Mesothelial cell of epicardium (in vitro differentiated cells): ENCODE data around the gene CELF1. TPM values are rescaled to one million over a fixed set of nuclear protein-coding genes. Genes with fewer than 3 reads are reported as not detected.

ENCODE experiments used
- DNase-seq, 2 experiments: peaks; one replicate each; pipeline ENCODE4 v3.0.0; 2021; ENCODE audit warnings: low spot score in 2 of 2; ENCODE audit not compliant: unreplicated experiment in 2 of 2
- H3K27ac Mint-ChIP-seq: 2 replicates; pipeline ENCODE4 v1.8.0; 2021; ENCODE audit warnings: mixed read lengths
- H3K27me3 Mint-ChIP-seq: 2 replicates; pipeline ENCODE4 v1.8.0; 2021; ENCODE audit warnings: low read depth, mixed read lengths
- H3K36me3 Mint-ChIP-seq: 2 replicates; pipeline ENCODE4 v1.8.0; 2021; ENCODE audit warnings: mixed read lengths
- H3K4me1 Mint-ChIP-seq: 2 replicates; pipeline ENCODE4 v1.8.0; 2021; ENCODE audit warnings: mixed read lengths
- H3K4me3 Mint-ChIP-seq: 2 replicates; pipeline ENCODE4 v1.8.0; 2021; ENCODE audit warnings: mild to moderate bottlenecking, moderate library complexity, mixed read lengths
- H3K9me3 Mint-ChIP-seq: 2 replicates; pipeline ENCODE4 v1.8.0; 2021; ENCODE audit warnings: mixed read lengths
- total RNA-seq: library from RNA; stranded (reverse); gene quantifications from 3 replicates; pipeline ENCODE4 v1.2.1, GENCODE V29; 2021
- TF ChIP-seq, protein P1 (sequence below): fragments of 200-600 bp; sonication (generic); IDR thresholded peaks from one replicate; pipeline ENCODE4 v1.5.0; 2021; ENCODE audit warnings: antibody characterized with exemption; ENCODE audit not compliant: unreplicated experiment

The CELF1 gene
- total RNA-seq, 1 donor from 2014 or later: 123 TPM

DNA sequence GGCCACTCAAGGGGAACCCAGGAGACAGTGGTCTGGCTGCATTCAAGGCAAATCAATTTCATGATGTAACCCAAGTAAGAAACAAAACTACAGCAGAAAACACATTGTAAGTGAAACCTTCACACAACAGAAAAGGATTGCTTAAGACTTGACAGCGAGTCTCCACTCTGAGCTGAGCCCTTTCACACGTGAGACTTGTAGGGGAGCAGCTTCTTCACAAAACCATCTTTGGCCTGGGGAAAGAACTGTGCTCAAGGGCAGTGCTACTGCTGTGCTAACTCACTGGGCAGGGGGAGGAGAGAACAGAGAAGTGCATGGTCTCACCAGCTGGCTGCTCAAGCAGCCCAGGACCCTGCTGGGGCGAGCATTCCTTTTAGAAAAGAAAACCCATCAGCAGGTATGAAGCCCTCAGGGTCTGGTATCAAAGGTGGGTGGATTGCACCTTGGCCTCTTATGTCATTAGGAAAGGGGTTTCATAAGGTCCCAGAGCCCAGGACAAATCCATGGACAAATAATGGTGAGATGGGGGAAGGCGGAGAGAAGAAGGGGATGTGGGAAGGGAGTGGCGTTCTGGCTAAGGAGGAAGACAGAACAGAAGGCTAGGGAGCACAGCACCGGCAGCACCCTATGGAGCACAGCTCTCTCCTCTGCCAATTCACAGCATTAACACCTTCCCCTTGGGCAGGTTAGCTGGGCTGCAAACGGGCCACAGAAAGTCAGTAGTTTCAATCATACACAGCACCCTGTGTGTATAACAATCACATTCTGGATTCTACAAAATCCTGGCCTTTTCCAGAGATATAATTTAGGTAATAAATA, 83.4 kb downstream of the CELF1 start:
- no peak for DNase-seq
- Mint-ChIP-seq H3K27ac (peak overlapping the region; percentile 36), H3K36me3 (peaks cover 26% of the 10 kb centered on the region), H3K27me3 (no peaks in the 10 kb centered on the region), H3K9me3 (no peaks in the 10 kb centered on the region), H3K4me1 (no peaks in the 10 kb centered on the region), H3K4me3 (no peak overlapping the region)
- TF ChIP-seq, protein P1, sequence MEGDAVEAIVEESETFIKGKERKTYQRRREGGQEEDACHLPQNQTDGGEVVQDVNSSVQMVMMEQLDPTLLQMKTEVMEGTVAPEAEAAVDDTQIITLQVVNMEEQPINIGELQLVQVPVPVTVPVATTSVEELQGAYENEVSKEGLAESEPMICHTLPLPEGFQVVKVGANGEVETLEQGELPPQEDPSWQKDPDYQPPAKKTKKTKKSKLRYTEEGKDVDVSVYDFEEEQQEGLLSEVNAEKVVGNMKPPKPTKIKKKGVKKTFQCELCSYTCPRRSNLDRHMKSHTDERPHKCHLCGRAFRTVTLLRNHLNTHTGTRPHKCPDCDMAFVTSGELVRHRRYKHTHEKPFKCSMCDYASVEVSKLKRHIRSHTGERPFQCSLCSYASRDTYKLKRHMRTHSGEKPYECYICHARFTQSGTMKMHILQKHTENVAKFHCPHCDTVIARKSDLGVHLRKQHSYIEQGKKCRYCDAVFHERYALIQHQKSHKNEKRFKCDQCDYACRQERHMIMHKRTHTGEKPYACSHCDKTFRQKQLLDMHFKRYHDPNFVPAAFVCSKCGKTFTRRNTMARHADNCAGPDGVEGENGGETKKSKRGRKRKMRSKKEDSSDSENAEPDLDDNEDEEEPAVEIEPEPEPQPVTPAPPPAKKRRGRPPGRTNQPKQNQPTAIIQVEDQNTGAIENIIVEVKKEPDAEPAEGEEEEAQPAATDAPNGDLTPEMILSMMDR: no peak

DNA sequence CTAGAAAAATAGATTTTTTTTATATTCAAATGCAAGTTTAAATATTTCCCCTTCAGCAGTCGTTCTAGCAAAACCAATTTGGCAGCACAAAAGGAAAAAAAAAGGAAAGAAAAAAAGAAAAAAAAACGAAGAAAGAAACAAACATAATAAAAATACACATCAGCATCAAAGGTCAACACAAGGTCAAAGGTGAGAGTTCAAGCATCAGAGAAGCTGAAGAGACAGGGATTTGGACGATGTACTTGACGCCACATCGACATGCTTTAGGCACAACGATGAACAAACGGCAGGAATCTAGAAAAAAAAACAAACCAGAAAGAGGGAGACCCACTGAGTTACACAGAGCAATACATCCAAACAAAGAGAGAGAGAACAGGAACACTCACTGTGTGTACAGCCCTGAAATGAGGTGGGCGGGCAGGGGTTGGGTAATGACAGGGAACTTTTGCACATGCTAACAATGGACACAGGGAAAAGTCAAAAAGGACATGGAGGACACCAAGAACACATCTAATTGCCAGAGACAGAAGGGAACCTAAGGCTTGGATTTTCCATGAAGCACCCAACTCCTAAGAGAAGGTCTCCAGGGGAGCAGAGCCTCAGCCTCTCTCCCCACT, 84.2 kb downstream of the CELF1 start:
- Mint-ChIP-seq H3K4me1 (no peaks in the 10 kb centered on the region), H3K27ac (no peak overlapping the region), H3K27me3 (no peaks in the 10 kb centered on the region), H3K9me3 (no peaks in the 10 kb centered on the region), H3K4me3 (no peak overlapping the region), H3K36me3 (peaks cover 22% of the 10 kb centered on the region)
- TF ChIP-seq, protein P1: no peak
- no peak for DNase-seq

DNA sequence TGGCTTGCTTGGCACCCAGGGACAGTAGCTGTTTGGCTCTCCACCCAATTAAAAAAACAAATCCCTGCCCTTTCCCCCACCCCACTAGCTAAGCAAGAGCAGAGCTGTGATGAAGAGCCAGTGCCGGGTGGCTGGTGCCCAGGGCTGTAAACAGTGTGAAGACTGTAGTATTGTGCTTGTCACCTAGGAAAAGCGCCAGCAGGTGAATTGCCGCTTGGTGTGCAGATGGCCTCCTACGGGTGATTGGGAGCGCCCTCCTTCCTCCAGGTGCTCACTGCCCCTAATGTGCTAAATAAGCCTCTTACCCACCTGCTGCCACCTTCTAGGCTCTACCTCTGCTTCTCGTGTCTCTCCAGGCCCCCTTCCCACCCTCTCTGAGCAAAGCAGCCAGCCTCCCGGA, 85.6 kb downstream of the CELF1 start:
- H3K27me3 Mint-ChIP-seq: no peaks in the 10 kb centered on the region
- no peak overlapping the region for H3K4me3 Mint-ChIP-seq
- DNase-seq: no peak
- peaks cover 12% of the 10 kb centered on the region for H3K36me3 Mint-ChIP-seq
- TF ChIP-seq, protein P1: no peak
- H3K4me1 Mint-ChIP-seq: no peaks in the 10 kb centered on the region
- H3K9me3 Mint-ChIP-seq: no peaks in the 10 kb centered on the region
- peak overlapping the region; percentile 18 for H3K27ac Mint-ChIP-seq

DNA sequence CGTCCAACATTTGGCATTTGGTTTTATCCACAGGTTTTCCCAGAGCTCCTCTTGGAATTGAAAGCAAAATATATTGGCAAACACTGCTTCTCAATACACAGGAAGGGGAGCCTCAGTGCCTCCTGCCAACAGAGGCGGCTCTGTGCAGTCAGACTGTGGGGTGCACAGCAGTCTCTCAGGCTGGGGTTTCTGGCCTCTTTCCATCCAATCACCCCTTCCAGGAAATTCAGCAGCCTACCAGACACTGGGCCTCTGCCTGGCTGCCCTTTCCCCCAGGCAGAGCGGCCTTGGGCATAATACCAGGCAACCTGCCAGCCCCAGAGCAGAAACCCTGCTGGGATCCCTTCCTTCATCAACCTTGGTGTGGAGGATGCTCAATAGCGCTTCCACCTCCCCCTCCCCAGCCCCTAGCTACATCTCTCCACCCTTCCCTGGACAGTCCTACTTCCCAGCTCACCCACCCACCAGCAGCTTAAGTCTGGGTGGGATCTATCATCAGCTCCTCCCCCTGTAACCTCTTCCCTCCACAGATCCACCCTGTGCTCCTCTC, 86.2 kb downstream of the CELF1 start:
- DNase-seq: no peak
- no peaks in the 10 kb centered on the region for H3K4me1 Mint-ChIP-seq
- no peaks in the 10 kb centered on the region for H3K9me3 Mint-ChIP-seq
- H3K36me3 Mint-ChIP-seq: peaks cover 11% of the 10 kb centered on the region
- peak overlapping the region; percentile 18 for H3K27ac Mint-ChIP-seq
- H3K27me3 Mint-ChIP-seq: no peaks in the 10 kb centered on the region
- TF ChIP-seq, protein P1: no peak
- no peak overlapping the region for H3K4me3 Mint-ChIP-seq

DNA sequence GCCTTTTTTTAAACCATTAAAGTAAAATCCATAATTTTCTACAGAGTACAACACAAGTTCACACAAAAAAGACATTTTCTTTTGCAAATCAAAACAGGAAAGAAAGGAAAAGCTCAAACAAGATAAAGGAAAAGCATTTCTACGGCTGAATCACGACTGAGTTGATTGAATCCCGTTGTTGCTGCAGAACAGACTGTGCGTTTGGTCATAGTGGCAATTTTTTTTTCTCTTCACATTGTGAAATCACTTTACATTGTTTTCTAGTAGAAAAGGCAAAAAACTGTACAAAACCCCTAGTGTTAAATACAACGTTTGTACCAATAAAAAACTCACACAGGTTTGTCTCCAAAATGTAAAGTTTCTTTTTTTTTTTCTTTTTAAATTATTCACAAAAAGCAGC, 86.7 kb downstream of the CELF1 start:
- H3K27me3 Mint-ChIP-seq: no peaks in the 10 kb centered on the region
- H3K27ac Mint-ChIP-seq: peak overlapping the region; percentile 30
- no peaks in the 10 kb centered on the region for H3K4me1 Mint-ChIP-seq
- DNase-seq: no peak
- peaks cover 10% of the 10 kb centered on the region for H3K36me3 Mint-ChIP-seq
- TF ChIP-seq, protein P1: no peak
- no peaks in the 10 kb centered on the region for H3K9me3 Mint-ChIP-seq
- no peak overlapping the region for H3K4me3 Mint-ChIP-seq
